SK-N-SH (cell line): Measurements from ENCODE around the gene BAG1.

ENCODE experiments used
- CTCF ChIP-seq: fragments of 200-600 bp; sonication (generic); IDR thresholded peaks from 2 replicates; pipeline ENCODE4 v1.6.1; 2017; ENCODE audit warnings: antibody characterized with exemption, mild to moderate bottlenecking, moderate library complexity
- FOXJ3 ChIP-seq: sonication (generic); formaldehyde crosslinking; IDR thresholded peaks from 2 replicates; pipeline ENCODE4 v1.5.1; 2020; ENCODE audit warnings: mild to moderate bottlenecking, missing genetic modification reagents
- GABPA ChIP-seq: IDR thresholded peaks from 2 replicates; pipeline ENCODE4 v1.4.0; 2012; ENCODE audit warnings: low read depth, mild to moderate bottlenecking
- POLR2AphosphoS5 ChIP-seq: IDR thresholded peaks from 2 replicates; pipeline ENCODE4 v1.6.1; 2012; ENCODE audit warnings: low read depth, low read length
- RCOR1 ChIP-seq: fragments of 150-350 bp; IDR thresholded peaks from 2 replicates; pipeline ENCODE4 v1.6.1; 2017; ENCODE audit warnings: antibody characterized with exemption, low read length
- RXRA ChIP-seq: IDR thresholded peaks from 2 replicates; pipeline ENCODE4 v1.4.0; 2012; ENCODE audit warnings: low read depth, mild to moderate bottlenecking, borderline replicate concordance
- SIN3A ChIP-seq: IDR thresholded peaks from 2 replicates; pipeline ENCODE4 v1.6.1; 2012; ENCODE audit warnings: low read depth, mild to moderate bottlenecking, low read length, moderate library complexity, borderline replicate concordance
- SMC3 ChIP-seq: IDR thresholded peaks from 2 replicates; pipeline ENCODE4 v1.6.1; 2012; ENCODE audit warnings: low read depth, low read length, improper control_type of control experiment
- TAF1 ChIP-seq: IDR thresholded peaks from 2 replicates; pipeline ENCODE4 v1.6.1; 2012; ENCODE audit warnings: low read depth, mild to moderate bottlenecking, low read length, moderate library complexity, borderline replicate concordance
- TEAD4 ChIP-seq: IDR thresholded peaks from 2 replicates; pipeline ENCODE4 v1.4.0; 2012; ENCODE audit warnings: mild to moderate bottlenecking, borderline replicate concordance; ENCODE audit not compliant: insufficient read depth
- USF2 ChIP-seq: fragments of 150-350 bp; IDR thresholded peaks from 2 replicates; pipeline ENCODE4 v1.6.1; 2017; ENCODE audit warnings: antibody characterized with exemption, low read length, low read depth, borderline replicate concordance
- TF ChIP-seq, protein P1 (sequence below): IDR thresholded peaks from 2 replicates; pipeline ENCODE4 v1.6.1; 2012; ENCODE audit warnings: mild to moderate bottlenecking, low read depth, low read length, moderate library complexity

- no peak for TF ChIP-seq POLR2AphosphoS5
- TF ChIP-seq CTCF, result no peak
- no peak for TF ChIP-seq TAF1
- no peak for TF ChIP-seq USF2
- TF ChIP-seq RCOR1, result no peak
- TF ChIP-seq, protein P1, sequence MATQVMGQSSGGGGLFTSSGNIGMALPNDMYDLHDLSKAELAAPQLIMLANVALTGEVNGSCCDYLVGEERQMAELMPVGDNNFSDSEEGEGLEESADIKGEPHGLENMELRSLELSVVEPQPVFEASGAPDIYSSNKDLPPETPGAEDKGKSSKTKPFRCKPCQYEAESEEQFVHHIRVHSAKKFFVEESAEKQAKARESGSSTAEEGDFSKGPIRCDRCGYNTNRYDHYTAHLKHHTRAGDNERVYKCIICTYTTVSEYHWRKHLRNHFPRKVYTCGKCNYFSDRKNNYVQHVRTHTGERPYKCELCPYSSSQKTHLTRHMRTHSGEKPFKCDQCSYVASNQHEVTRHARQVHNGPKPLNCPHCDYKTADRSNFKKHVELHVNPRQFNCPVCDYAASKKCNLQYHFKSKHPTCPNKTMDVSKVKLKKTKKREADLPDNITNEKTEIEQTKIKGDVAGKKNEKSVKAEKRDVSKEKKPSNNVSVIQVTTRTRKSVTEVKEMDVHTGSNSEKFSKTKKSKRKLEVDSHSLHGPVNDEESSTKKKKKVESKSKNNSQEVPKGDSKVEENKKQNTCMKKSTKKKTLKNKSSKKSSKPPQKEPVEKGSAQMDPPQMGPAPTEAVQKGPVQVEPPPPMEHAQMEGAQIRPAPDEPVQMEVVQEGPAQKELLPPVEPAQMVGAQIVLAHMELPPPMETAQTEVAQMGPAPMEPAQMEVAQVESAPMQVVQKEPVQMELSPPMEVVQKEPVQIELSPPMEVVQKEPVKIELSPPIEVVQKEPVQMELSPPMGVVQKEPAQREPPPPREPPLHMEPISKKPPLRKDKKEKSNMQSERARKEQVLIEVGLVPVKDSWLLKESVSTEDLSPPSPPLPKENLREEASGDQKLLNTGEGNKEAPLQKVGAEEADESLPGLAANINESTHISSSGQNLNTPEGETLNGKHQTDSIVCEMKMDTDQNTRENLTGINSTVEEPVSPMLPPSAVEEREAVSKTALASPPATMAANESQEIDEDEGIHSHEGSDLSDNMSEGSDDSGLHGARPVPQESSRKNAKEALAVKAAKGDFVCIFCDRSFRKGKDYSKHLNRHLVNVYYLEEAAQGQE, result no peak
- no peak for TF ChIP-seq SIN3A
- TF ChIP-seq SMC3, result no peak
- no peak for TF ChIP-seq TEAD4
- no peak for TF ChIP-seq GABPA
- TF ChIP-seq RXRA, result no peak
- no peak for TF ChIP-seq FOXJ3 (CRISPR knock-in tag)
Measured at GRCh38 chr9:33289936-33290246, 25.4 kb upstream of the BAG1 start.
